Naive thymus-derived CD4-positive, alpha-beta T cell (primary cell): ENCODE results near the gene CFAP73. TPM values are rescaled to one million over a fixed set of nuclear protein-coding genes. Genes with fewer than 3 reads are reported as not detected.

ENCODE experiments used
- ATAC-seq: fragments of 150-1000 bp; cut with Tn5 transposase; 2 replicates; pipeline ENCODE4 v1.10.0; 2021; ENCODE audit warnings: mild to moderate bottlenecking, moderate library complexity
- CTCF ChIA-PET: fragments of 350-600 bp; sonication (Branson Sonifier 250); formaldehyde crosslinking; loops from one replicate; lab custom pipeline; 2021; ENCODE audit warnings: antibody characterized with exemption; lab: Charles Lee
- POLR2A ChIA-PET: fragments of 350-600 bp; sonication (Branson Sonifier 250); formaldehyde crosslinking; loops from one replicate; lab custom pipeline; 2021; ENCODE audit warnings: antibody characterized with exemption, inconsistent platforms; lab: Charles Lee
- DNase-seq, 9 donors: peaks; one replicate each; pipeline versions ENCODE4 v3.0.0 to v3.0.0-alpha.2; 2020 to 2022; ENCODE audit warnings: mixed read lengths in 1 of 9
- H3K27ac ChIP-seq: one replicate; pipeline ENCODE4 v1.7.0; 2013; ENCODE audit warnings: mild to moderate bottlenecking, low read depth, low read length, moderate library complexity
- H3K27me3 ChIP-seq, 2 donors: one replicate each; pipeline ENCODE4 v1.7.0; 2013; ENCODE audit warnings: low read length in 2 of 2, mild to moderate bottlenecking in 2 of 2, moderate library complexity in 2 of 2; ENCODE audit not compliant: control insufficient read depth in 2 of 2, insufficient read depth in 2 of 2
- H3K36me3 ChIP-seq, 3 experiments: 1 replicate in 2 of 3; 2 replicates in 1 of 3; pipeline ENCODE4 v1.7.0; 2013; ENCODE audit warnings: low read length in 3 of 3, mild to moderate bottlenecking in 3 of 3, moderate library complexity in 1 of 3; ENCODE audit not compliant: insufficient read depth in 3 of 3, control insufficient read depth in 2 of 3
- H3K4me1 ChIP-seq, 2 donors: one replicate each; pipeline ENCODE4 v1.7.0; 2013; ENCODE audit warnings: low read length in 2 of 2, mild to moderate bottlenecking in 2 of 2, moderate library complexity in 1 of 2; ENCODE audit not compliant: control insufficient read depth in 2 of 2, insufficient read depth in 2 of 2
- H3K4me3 ChIP-seq: 2 replicates; pipeline ENCODE4 v1.7.0; 2013; ENCODE audit warnings: mild to moderate bottlenecking, low read length
- H3K9me3 ChIP-seq, 3 experiments: 1 replicate in 2 of 3; 2 replicates in 1 of 3; pipeline ENCODE4 v1.7.0; 2013; ENCODE audit warnings: low read length in 3 of 3; ENCODE audit not compliant: control insufficient read depth in 2 of 3
- H3K27ac Mint-ChIP-seq, 9 donors: one replicate each; pipeline ENCODE4 v1.8.0; 2020 to 2022; ENCODE audit warnings: mixed read lengths in 9 of 9, mild to moderate bottlenecking in 8 of 9, moderate library complexity in 5 of 9, inconsistent platforms in 2 of 9
- H3K27me3 Mint-ChIP-seq, 5 donors: one replicate each; pipeline ENCODE4 v1.8.0; 2021 to 2022; ENCODE audit warnings: mixed read lengths in 5 of 5, mild to moderate bottlenecking in 1 of 5
- H3K36me3 Mint-ChIP-seq, 5 donors: one replicate each; pipeline ENCODE4 v1.8.0; 2020 to 2022; ENCODE audit warnings: mixed read lengths in 5 of 5, mild to moderate bottlenecking in 3 of 5, inconsistent platforms in 1 of 5
- H3K4me1 Mint-ChIP-seq, 7 donors: one replicate each; pipeline ENCODE4 v1.8.0; 2020 to 2022; ENCODE audit warnings: mixed read lengths in 7 of 7, mild to moderate bottlenecking in 3 of 7, inconsistent platforms in 1 of 7
- H3K4me3 Mint-ChIP-seq, 10 donors: one replicate each; pipeline ENCODE4 v1.8.0; 2020 to 2022; ENCODE audit warnings: mild to moderate bottlenecking in 10 of 10, mixed read lengths in 10 of 10, moderate library complexity in 6 of 10, inconsistent platforms in 2 of 10
- H3K9me3 Mint-ChIP-seq, 11 donors: one replicate each; pipeline ENCODE4 v1.8.0; 2020 to 2022; ENCODE audit warnings: mixed read lengths in 11 of 11, mild to moderate bottlenecking in 4 of 11, inconsistent platforms in 1 of 11, moderate library complexity in 1 of 11
- intact Hi-C, 2 donors: fragments of 100-400 bp; cut with micrococcal nuclease; formaldehyde crosslinking; loops; one replicate each; pipeline ENCODE4 v1.15.1; 2023
- polyA plus RNA-seq, 2 donors: library from polyadenylated mRNA; unstranded; fragments of 300-500 nt; fragmentation: Illumina TruSeq; gene quantifications; one replicate each; pipeline ENCODE4 v1.2.3, GENCODE V29; 2021
- total RNA-seq, 6 experiments: library from RNA in 5 of 6; stranded (reverse) in 5 of 6; gene quantifications; 1 replicate in 5 of 6; 2 replicates in 1 of 6; pipeline ENCODE4 v1.2.3 and lab custom pipeline; 2021 to 2026

CFAP73 gene
- total and polyA plus RNA-seq, 7 experiments from 2014 or later = 0.29 to 0.88 (median 0.48) TPM; not detected in 4

DNA sequence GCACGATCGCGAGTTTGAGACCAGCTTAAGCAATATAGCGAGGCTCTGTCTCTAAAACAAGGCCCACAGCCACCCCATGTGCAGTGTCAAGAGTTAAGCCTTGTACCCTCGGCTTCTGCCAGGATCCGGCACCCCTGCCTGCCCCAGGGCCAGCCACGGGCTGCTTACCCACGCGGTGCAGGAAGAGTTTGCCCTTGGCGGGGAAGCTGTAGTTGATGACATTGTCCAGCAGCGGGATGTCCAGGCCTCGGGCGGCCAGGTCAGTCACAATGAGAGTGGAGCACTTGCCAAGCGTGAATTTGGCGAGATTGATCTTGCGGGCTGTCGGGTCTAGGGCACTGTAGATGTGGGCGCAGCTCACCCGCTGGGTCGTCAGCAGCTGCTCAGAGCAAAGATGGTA, 22.7 kb downstream of the CFAP73 start:
- no peak overlapping the region for H3K4me3 ChIP-seq
- H3K27ac ChIP-seq = no peak overlapping the region
- Mint-ChIP-seq H3K27me3 (no peaks in the 10 kb centered on the region), H3K9me3 (peaks cover 0 to under 1% (median 0%) of the 10 kb centered on the region in 11 donors), H3K27ac (no peak overlapping the region), H3K4me3 (no peak overlapping the region), H3K36me3 (peaks cover 13 to 53% (median 27%) of the 10 kb centered on the region in 5 donors), H3K4me1 (peaks cover 2 to 10% (median 6%) of the 10 kb centered on the region in 7 donors)
- ATAC-seq (no peak), DNase-seq (no peak)
- CTCF ChIA-PET = interaction anchor here (2.0 to 3.5 kb wide), 2 partner anchors 123 to 179 kb away, joined by 8 to 21 read pairs; no protein-coding TSS in a partner anchor
- intact Hi-C loops = loop anchor here in 1 of 2 donors (5.0 kb wide), 1 partner anchor 270 kb away; no protein-coding TSS in a partner anchor
- no peaks in the 10 kb centered on the region for H3K27me3 ChIP-seq
- H3K9me3 ChIP-seq = no peaks in the 10 kb centered on the region
- POLR2A ChIA-PET = interaction anchor here (0.7 to 1.2 kb wide), 2 partner anchors 12 to 83 kb away, joined by 3 to 4 read pairs; no protein-coding TSS in a partner anchor
- H3K4me1 ChIP-seq = no peaks in the 10 kb centered on the region
- peaks cover 39 to 93% (median 48%) of the 10 kb centered on the region in 3 experiments for H3K36me3 ChIP-seq

DNA sequence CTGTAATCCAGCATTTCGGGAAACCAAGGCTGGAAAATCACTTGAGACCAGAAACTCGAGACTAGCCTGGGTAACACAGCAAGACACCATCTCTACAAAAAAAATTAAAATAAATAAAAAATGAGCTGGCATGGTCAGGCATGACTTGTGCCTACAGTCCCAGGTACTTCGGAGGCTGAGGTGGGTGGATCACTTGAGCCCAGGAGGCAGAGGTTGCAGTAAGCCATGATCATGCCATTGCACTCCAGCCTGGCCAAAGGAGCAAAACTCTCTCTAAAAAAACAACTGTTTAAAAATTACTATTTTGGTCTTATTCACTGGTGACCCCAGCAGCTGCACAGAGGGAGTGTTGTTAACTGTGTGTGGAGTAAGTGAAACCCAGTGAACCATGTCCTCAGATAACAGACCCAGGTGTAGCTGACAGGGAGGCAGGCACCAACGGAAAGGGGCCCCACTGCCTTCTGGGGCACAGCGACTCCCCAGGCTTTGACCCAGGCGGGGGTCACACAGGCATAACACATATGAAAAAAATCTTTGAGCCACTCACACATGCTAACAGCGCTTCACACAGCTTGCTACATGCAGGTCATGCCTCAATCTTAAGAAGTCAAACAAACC, 23.7 kb downstream of the CFAP73 start:
- Histone ChIP-seq H3K4me3 (no peak overlapping the region), H3K27ac (no peak overlapping the region), H3K9me3 (no peaks in the 10 kb centered on the region), H3K4me1 (no peaks in the 10 kb centered on the region), H3K36me3 (peaks cover 43 to 93% (median 54%) of the 10 kb centered on the region in 3 experiments), H3K27me3 (no peaks in the 10 kb centered on the region)
- DNase-seq = no peak
- Mint-ChIP-seq H3K27me3 (no peaks in the 10 kb centered on the region), H3K9me3 (peaks cover 0 to 3% (median 0%) of the 10 kb centered on the region in 11 donors), H3K4me1 (peaks cover 2 to 10% (median 6%) of the 10 kb centered on the region in 7 donors), H3K36me3 (peaks cover 17 to 63% (median 34%) of the 10 kb centered on the region in 5 donors), H3K27ac (no peak overlapping the region), H3K4me3 (no peak overlapping the region)
- ChIA-PET CTCF (interaction anchor here (0.6 to 3.5 kb wide), 6 partner anchors 23 to 680 kb away, joined by 3 to 21 read pairs (median 8); no protein-coding TSS in a partner anchor), POLR2A (interaction anchor here (0.8 to 1.2 kb wide), 2 partner anchors 11 to 124 kb away, joined by 3 to 4 read pairs; no protein-coding TSS in a partner anchor)
- intact Hi-C loops = loop anchor here in 1 of 2 donors (5.0 kb wide), 1 partner anchor 271 kb away; no protein-coding TSS in a partner anchor
- no peak for ATAC-seq

DNA sequence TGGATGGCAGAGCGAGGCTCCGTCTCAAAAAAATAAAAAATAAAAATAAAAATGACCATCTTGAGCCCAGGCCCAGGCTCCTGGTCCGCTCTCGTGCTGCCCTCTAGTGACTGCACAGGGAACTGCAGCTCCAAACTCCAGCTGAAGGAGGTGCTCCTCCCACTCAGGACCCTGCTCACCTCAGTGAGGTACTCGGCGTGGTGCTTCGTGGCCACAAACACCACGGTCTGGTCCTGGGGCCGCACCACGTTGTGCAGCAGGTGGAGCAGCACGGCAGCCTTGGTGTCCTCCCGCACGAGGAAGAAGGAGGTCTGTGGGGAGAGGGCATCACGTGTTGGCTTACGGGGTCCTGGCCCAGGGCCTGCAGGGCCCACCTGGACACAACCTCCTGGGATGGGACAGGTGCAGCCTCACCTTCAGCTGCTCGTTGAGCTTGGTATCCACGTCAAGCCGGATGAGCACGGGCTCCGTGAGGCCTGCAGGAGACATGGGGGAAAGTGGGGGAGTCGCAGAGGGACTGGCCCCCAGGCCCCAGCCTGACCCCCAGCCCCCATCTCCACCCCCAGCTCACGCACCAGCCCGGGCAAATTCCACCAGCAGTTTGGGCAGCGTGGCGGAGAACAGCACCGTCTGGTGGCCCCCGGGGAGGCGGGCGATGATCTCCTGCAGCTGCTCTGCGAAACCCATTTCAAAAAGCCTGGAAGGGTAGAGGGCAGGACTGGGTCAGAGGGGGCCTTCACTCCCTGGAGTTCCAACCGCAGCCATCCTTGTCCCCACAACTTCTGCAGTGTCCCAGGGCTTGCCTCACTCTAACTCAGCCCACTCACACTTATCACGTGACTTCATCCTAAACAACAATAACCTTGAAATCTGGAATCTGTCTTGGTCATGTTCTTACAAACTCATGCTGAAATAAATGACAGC, 25.2 kb downstream of the CFAP73 start:
- no peaks in the 10 kb centered on the region for H3K9me3 ChIP-seq
- peaks cover 17 to 74% (median 34%) of the 10 kb centered on the region in 5 donors for H3K36me3 Mint-ChIP-seq
- H3K36me3 ChIP-seq = peaks cover 42 to 94% (median 54%) of the 10 kb centered on the region in 3 experiments
- H3K4me1 ChIP-seq = no peaks in the 10 kb centered on the region
- peaks cover 2 to 10% (median 6%) of the 10 kb centered on the region in 7 donors for H3K4me1 Mint-ChIP-seq
- H3K27me3 Mint-ChIP-seq = no peaks in the 10 kb centered on the region
- H3K9me3 Mint-ChIP-seq = peaks cover 0 to 3% (median 0%) of the 10 kb centered on the region in 11 donors
- peak overlapping the region in 5 of 9 donors; percentile 2 to 77 (median 55) for H3K27ac Mint-ChIP-seq
- no peak overlapping the region for H3K4me3 ChIP-seq
- no peak overlapping the region for H3K4me3 Mint-ChIP-seq
- H3K27ac ChIP-seq = no peak overlapping the region
- no peaks in the 10 kb centered on the region for H3K27me3 ChIP-seq
- peak; percentile 52 to 84 (median 66) for DNase-seq
- intact Hi-C loops = loop anchor here (1.0 to 5.0 kb wide), 5 partner anchors 11 to 272 kb away; partner anchors contain the start of genes DDX54 (in 1 of the 2) and RITA1 (in 1 of the 2)
- ATAC-seq = peak; percentile 92
- POLR2A ChIA-PET = interaction anchor here (0.7 to 1.8 kb wide), 2 partner anchors 10 to 178 kb away, joined by 4 to 6 read pairs; partner anchors contain the start of gene DDX54
- CTCF ChIA-PET = interaction anchor here (0.6 to 3.5 kb wide), 16 partner anchors 9 to 182 kb away, joined by 3 to 21 read pairs (median 5); partner anchors contain the start of genes DDX54 and RITA1

DNA sequence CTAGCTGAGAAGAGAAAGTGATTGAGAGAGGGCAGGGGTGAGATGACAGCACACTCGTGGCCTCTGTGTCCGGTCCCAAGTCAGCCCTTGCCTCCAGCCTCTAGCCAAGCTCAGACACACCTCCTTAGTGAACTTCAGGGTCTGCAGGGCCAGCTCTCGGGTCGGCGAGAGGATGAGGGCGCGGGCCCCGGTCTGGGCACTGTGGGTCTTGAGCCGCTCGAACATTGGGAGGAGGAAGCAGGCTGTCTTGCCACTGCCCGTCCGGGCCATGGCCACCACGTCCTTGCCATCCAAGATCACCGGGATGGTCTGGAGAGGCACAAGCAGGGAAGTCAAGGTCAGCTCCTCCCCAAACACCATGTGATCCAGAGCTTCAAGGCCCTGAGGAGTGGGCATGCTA, 29.5 kb downstream of the CFAP73 start:
- Mint-ChIP-seq H3K27ac (peak overlapping the region in 2 of 9 donors; percentile 16 to 43), H3K36me3 (peaks cover 11 to 49% (median 25%) of the 10 kb centered on the region in 5 donors)

DNA sequence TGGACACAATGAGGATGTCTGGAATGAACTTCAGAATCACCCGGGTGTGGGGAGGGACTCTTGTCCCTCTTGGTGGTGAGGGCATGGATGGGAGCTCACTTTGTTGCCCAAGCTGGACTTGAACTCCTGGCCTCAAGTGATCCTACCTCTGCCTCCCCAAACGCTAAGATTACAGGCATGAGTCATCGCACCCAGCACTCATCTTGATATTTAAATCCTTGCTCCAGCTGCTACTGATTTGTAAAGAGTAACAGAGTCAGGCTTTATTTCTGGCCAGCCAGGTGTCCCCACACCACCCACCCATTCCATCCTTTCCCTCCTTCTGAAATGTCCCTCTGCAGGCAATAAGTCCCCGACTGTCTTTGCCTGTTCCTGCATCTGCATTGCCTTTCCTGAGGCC, 30.8 kb downstream of the CFAP73 start:
- POLR2A ChIA-PET = interaction anchor here (0.6 kb wide), 1 partner anchor 129 kb away, joined by 3 read pairs; no protein-coding TSS in a partner anchor
- no peak overlapping the region for H3K27ac ChIP-seq
- H3K4me1 ChIP-seq = peaks cover 12 to 17% of the 10 kb centered on the region in 2 donors
- H3K27me3 Mint-ChIP-seq = no peaks in the 10 kb centered on the region
- ATAC-seq (no peak), DNase-seq (no peak)
- no peaks in the 10 kb centered on the region for H3K27me3 ChIP-seq
- intact Hi-C loops = loop anchor here in 1 of 2 donors (10.0 kb wide), 2 partner anchors 276 to 784 kb away; partner anchors contain the start of genes OAS1 and RBM19
- H3K36me3 ChIP-seq = peaks cover 20 to 57% (median 21%) of the 10 kb centered on the region in 3 experiments
- CTCF ChIA-PET = interaction anchor here (1.0 kb wide), 1 partner anchor 26 kb away, joined by 5 read pairs; no protein-coding TSS in a partner anchor
- H3K4me3 ChIP-seq = no peak overlapping the region
- H3K9me3 Mint-ChIP-seq = peaks cover 0 to 3% (median 0%) of the 10 kb centered on the region in 11 donors
- peaks cover 4 to 41% (median 17%) of the 10 kb centered on the region in 5 donors for H3K36me3 Mint-ChIP-seq
- H3K27ac Mint-ChIP-seq = peak overlapping the region in 1 of 9 donors; percentile 45
- no peak overlapping the region for H3K4me3 Mint-ChIP-seq
- no peaks in the 10 kb centered on the region for H3K9me3 ChIP-seq
- H3K4me1 Mint-ChIP-seq = peaks cover 6 to 31% (median 17%) of the 10 kb centered on the region in 7 donors

More for the DNA sequence above, 29.5 kb downstream of the CFAP73 start:
- H3K27me3 ChIP-seq = no peaks in the 10 kb centered on the region
- peaks cover 23 to 65% (median 23%) of the 10 kb centered on the region in 3 experiments for H3K36me3 ChIP-seq
- Mint-ChIP-seq H3K4me1 (peaks cover 11 to 27% (median 14%) of the 10 kb centered on the region in 7 donors), H3K4me3 (no peak overlapping the region), H3K9me3 (peaks cover 0 to 3% (median 0%) of the 10 kb centered on the region in 11 donors), H3K27me3 (no peaks in the 10 kb centered on the region)
- ATAC-seq = no peak
- ChIA-PET POLR2A (no interaction called here), CTCF (interaction anchor here (0.6 kb wide), 1 partner anchor 130 kb away, joined by 3 read pairs; no protein-coding TSS in a partner anchor)
- no peak overlapping the region for H3K27ac ChIP-seq
- no peak for DNase-seq
- no peak overlapping the region for H3K4me3 ChIP-seq
- H3K9me3 ChIP-seq = no peaks in the 10 kb centered on the region
- intact Hi-C loops = no loop called here
- peaks cover 7 to 13% of the 10 kb centered on the region in 2 donors for H3K4me1 ChIP-seq
